Thymus (tissue), 11 donors: ENCODE results near the gene RPL7A. TPM values are rescaled to one million over a fixed set of nuclear protein-coding genes. Genes with fewer than 3 reads are reported as not detected.
"Not testable (repeated sequence)": the region's sequence is repeated elsewhere in the genome, so short reads cannot be mapped to it uniquely, and the experiment has no call there.

Experiments
- DNase-seq, 9 donors: peaks; one replicate each; pipeline ENCODE4 v3.0.0-alpha.2; 2013; ENCODE audit warnings: low spot score in 9 of 9, low read depth in 6 of 9, missing footprints in 1 of 9
- H3K27ac ChIP-seq, 2 donors: one replicate each; pipeline ENCODE4 v1.5.1; 2013; ENCODE audit warnings: control low read depth in 1 of 2, low read depth in 1 of 2, low read length in 1 of 2, mild to moderate bottlenecking in 1 of 2, moderate library complexity in 1 of 2
- H3K27me3 ChIP-seq, 2 donors: one replicate each; pipeline ENCODE4 v1.5.1; 2013; ENCODE audit warnings: low read length in 1 of 2; ENCODE audit not compliant: control insufficient read depth in 2 of 2, insufficient read depth in 1 of 2
- H3K36me3 ChIP-seq, 2 donors: one replicate each; pipeline ENCODE4 v1.5.1; 2013; ENCODE audit warnings: low read length in 1 of 2, mild to moderate bottlenecking in 1 of 2, moderate library complexity in 1 of 2; ENCODE audit not compliant: control insufficient read depth in 2 of 2, insufficient read depth in 2 of 2
- H3K4me1 ChIP-seq, 2 donors: one replicate each; pipeline ENCODE4 v1.5.1; 2013; ENCODE audit warnings: low read length in 2 of 2; ENCODE audit not compliant: control insufficient read depth in 2 of 2, insufficient read depth in 2 of 2
- H3K4me3 ChIP-seq, 2 donors: one replicate each; pipeline ENCODE4 v1.5.1; 2013; ENCODE audit warnings: low read length in 2 of 2, control low read depth in 1 of 2, mild to moderate bottlenecking in 1 of 2
- H3K9me3 ChIP-seq, 2 donors: one replicate each; pipeline ENCODE4 v1.5.1; 2013; ENCODE audit warnings: low read length in 1 of 2, mild to moderate bottlenecking in 1 of 2; ENCODE audit not compliant: control insufficient read depth in 2 of 2, insufficient read depth in 1 of 2
- WGBS: extraction: QIAGEN DNeasy Blood & Tissue Kit; methylation state at CpG from one replicate; pipeline ENCODE4 v1.1.7; 2013; 5-methylcytosine and 5-hydroxymethylcytosine counted together
- polyA plus RNA-seq: library from polyadenylated mRNA; stranded (reverse); fragments of 200-250 nt; gene quantifications from one replicate; pipeline ENCODE4 v1.2.3, GENCODE V29; 2013
- total RNA-seq: library from RNA; stranded (reverse); fragments of 120-200 nt; gene quantifications from one replicate; pipeline ENCODE4 v1.2.4, GENCODE V29; 2013
- donor health status: healthy.

RPL7A gene
- total and polyA plus RNA-seq, 2 donors = 2,397 to 3,092 TPM

- Histone ChIP-seq H3K9me3 (peaks cover 0 to 7% of the 10 kb centered on the region in 2 donors), H3K4me1 (peaks cover 14% of the 10 kb centered on the region in 2 donors), H3K27me3 (no peaks in the 10 kb centered on the region), H3K27ac (no peak overlapping the region), H3K4me3 (no peak overlapping the region), H3K36me3 (peaks cover 39 to 46% of the 10 kb centered on the region in 2 donors)
- WGBS = 90% methylated on average over 11 of the region's 11 CpGs
- no peak for DNase-seq
These were observed 15.0 kb upstream of the RPL7A start for GRCh38 chr9:133333011-133333410.

GRCh38 chr9:133333566-133333965 is 14.5 kb upstream of the RPL7A start:
- 96% methylated on average over 10 of the region's 10 CpGs for WGBS
- H3K27ac ChIP-seq = no peak overlapping the region
- H3K4me1 ChIP-seq = peaks cover 14% of the 10 kb centered on the region in 2 donors
- H3K36me3 ChIP-seq = peaks cover 39 to 46% of the 10 kb centered on the region in 2 donors
- H3K27me3 ChIP-seq = no peaks in the 10 kb centered on the region
- no peak overlapping the region for H3K4me3 ChIP-seq
- no peak for DNase-seq
- H3K9me3 ChIP-seq = peaks cover 0 to 7% of the 10 kb centered on the region in 2 donors

GRCh38 chr9:133334161-133334560 is 13.9 kb upstream of the RPL7A start:
- WGBS = 97% methylated on average over 6 of the region's 6 CpGs
- Histone ChIP-seq H3K9me3 (peaks cover 0 to 7% of the 10 kb centered on the region in 2 donors), H3K27ac (no peak overlapping the region), H3K27me3 (no peaks in the 10 kb centered on the region), H3K4me1 (peaks cover 14% of the 10 kb centered on the region in 2 donors), H3K36me3 (peaks cover 39 to 46% of the 10 kb centered on the region in 2 donors), H3K4me3 (no peak overlapping the region)
- DNase-seq = no peak

GRCh38 chr9:133334888-133335287 is 13.1 kb upstream of the RPL7A start:
- Histone ChIP-seq H3K4me1 (peaks cover 14% of the 10 kb centered on the region in 2 donors), H3K4me3 (peak overlapping the region; percentile 63 to 71), H3K36me3 (peaks cover 44 to 46% of the 10 kb centered on the region in 2 donors)
- not testable (repeated sequence) for H3K9me3 ChIP-seq, H3K27me3 ChIP-seq, H3K27ac ChIP-seq, DNase-seq
- 95% methylated on average over 11 of the region's 11 CpGs for WGBS

GRCh38 chr9:133335924-133336811 is 11.8 kb upstream of the RPL7A start, which contains the start of gene SURF6:
SURF6 (minus strand) TSS chr9:133336188; CDS start chr9:133336132, 56 bp downstream.
- Histone ChIP-seq H3K4me3 (peak within 1 kb of the TSS; percentile 63 to 71), H3K27ac (peak within 1 kb of the TSS; percentile 50 to 68), H3K4me1 (peaks cover 16 to 21% of the 10 kb centered on the region in 2 donors), H3K27me3 (no peaks in the 10 kb centered on the region), H3K36me3 (peaks cover 46 to 51% of the 10 kb centered on the region in 2 donors), H3K9me3 (peaks cover 0 to 7% of the 10 kb centered on the region in 2 donors)
- peak; percentile 58 to 96 (median 88) for DNase-seq
- WGBS = 11% methylated on average over 70 of the region's 70 CpGs

- peaks cover 46 to 52% of the 10 kb centered on the region in 2 donors for H3K36me3 ChIP-seq
- 95% methylated on average over 5 of the region's 5 CpGs for WGBS
- H3K4me3 ChIP-seq = no peak overlapping the region
- H3K4me1 ChIP-seq = peaks cover 16 to 21% of the 10 kb centered on the region in 2 donors
- H3K27ac ChIP-seq = no peak overlapping the region
- H3K27me3 ChIP-seq = no peaks in the 10 kb centered on the region
- no peak for DNase-seq
- H3K9me3 ChIP-seq = peaks cover 0 to 3% of the 10 kb centered on the region in 2 donors
These were observed 8.4 kb upstream of the RPL7A start for GRCh38 chr9:133339641-133340040.

GRCh38 chr9:133340256-133340655 is 7.8 kb upstream of the RPL7A start:
- no peak overlapping the region for H3K27ac ChIP-seq
- H3K36me3 ChIP-seq = peaks cover 52 to 55% of the 10 kb centered on the region in 2 donors
- WGBS = 38% methylated on average over 3 of the region's 3 CpGs
- no peak for DNase-seq
- H3K27me3 ChIP-seq = no peaks in the 10 kb centered on the region
- H3K4me3 ChIP-seq = no peak overlapping the region
- H3K4me1 ChIP-seq = peaks cover 9 to 15% of the 10 kb centered on the region in 2 donors
- H3K9me3 ChIP-seq = peaks cover 0 to 3% of the 10 kb centered on the region in 2 donors

- WGBS = 93% methylated on average over 13 of the region's 13 CpGs
- H3K4me3 ChIP-seq = no peak overlapping the region
- H3K27ac ChIP-seq = no peak overlapping the region
- peaks cover 0 to 3% of the 10 kb centered on the region in 2 donors for H3K9me3 ChIP-seq
- no peak for DNase-seq
- H3K27me3 ChIP-seq = no peaks in the 10 kb centered on the region
- peaks cover 7 to 12% of the 10 kb centered on the region in 2 donors for H3K4me1 ChIP-seq
- peaks cover 58 to 62% of the 10 kb centered on the region in 2 donors for H3K36me3 ChIP-seq
These were observed 7.1 kb upstream of the RPL7A start for GRCh38 chr9:133340916-133341315.

- peaks cover 60 to 63% of the 10 kb centered on the region in 2 donors for H3K36me3 ChIP-seq
- no peak for DNase-seq
- H3K27ac ChIP-seq = no peak overlapping the region
- H3K4me3 ChIP-seq = no peak overlapping the region
- peaks cover 4 to 12% of the 10 kb centered on the region in 2 donors for H3K4me1 ChIP-seq
- WGBS = 91% methylated on average over 15 of the region's 15 CpGs
- no peaks in the 10 kb centered on the region for H3K27me3 ChIP-seq
- H3K9me3 ChIP-seq = peaks cover 0 to under 1% of the 10 kb centered on the region in 2 donors
These were observed 6.5 kb upstream of the RPL7A start for GRCh38 chr9:133341369-133342068.
